GM19193 (cell line): ENCODE data around the gene SCYGR8.

Experiments used
- POLR2A ChIP-seq: IDR thresholded peaks from 4 replicates; pipeline ENCODE4 v1.6.1; 2011; ENCODE audit not compliant: insufficient read depth, insufficient read length; ENCODE audit errors: extremely low read depth

SCYGR8 gene

DNA sequence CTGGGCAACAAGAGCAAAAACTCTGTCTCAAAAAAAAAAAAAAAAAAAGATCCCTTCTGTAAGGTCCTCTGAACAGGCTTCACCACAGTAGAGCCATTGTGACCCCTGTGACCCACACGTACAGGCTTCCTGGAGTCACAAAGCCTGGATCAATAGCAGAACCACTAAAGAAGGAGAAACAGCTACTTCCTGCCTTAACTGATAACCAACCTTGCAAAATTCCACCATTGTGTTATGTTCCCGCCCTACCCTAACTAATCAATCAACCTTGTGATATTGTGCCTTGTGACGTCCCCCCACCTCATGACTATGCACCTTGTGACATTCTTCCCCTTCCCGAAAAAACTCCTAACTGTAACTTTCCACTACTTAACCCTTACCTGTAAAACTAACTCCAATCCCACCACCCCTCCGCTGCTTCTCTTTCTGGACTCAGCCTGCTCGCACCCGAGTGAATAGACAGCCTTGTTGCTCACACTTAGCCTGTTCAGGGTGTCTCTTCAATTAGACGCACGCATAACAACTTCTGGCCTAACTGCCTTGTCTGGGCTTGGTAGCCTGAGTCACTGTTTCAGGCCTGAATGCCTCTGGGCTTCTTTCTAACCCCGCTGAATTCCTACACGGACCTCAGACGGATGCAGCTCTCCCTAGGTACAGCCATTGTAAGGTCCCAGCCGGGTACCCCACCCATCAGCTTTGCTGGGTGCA lies 13.9 kb downstream of the SCYGR8 start:
- TF ChIP-seq POLR2A, result no peak

DNA sequence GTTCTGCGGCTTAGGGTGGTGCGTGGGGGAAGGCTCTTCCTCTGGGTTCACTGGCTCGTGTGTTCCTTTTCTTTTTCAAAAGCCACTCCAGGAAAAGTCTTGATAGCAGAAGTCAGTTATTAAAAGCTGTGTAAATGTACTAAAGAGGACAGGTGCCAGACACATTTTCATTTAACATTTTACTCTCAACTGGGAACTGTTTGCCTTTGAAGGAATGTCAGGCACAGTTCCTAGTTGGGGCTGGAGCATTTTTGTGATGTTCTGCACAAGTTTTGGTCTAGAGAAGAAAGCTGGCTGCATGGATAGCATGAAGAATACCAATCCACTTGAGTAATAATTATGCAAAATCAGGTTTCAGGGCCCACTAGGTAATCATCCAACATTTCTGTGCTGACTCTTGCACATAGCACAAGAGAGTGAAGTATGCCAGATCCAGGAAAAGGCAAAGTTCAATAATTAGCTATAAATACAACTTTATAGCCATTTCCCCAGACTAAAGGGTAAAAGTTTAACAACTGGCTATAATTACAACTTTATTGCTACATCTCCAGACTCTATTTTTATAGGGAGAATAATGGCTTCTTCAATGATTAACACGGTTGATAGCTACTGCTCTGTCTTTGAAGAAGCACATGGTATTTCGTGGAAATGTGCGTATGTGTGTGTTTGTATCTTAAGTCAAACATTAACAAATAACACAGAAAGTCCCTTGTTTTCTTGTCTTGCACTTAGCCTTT lies 16.2 kb downstream of the SCYGR8 start:
- no peak for TF ChIP-seq POLR2A

DNA sequence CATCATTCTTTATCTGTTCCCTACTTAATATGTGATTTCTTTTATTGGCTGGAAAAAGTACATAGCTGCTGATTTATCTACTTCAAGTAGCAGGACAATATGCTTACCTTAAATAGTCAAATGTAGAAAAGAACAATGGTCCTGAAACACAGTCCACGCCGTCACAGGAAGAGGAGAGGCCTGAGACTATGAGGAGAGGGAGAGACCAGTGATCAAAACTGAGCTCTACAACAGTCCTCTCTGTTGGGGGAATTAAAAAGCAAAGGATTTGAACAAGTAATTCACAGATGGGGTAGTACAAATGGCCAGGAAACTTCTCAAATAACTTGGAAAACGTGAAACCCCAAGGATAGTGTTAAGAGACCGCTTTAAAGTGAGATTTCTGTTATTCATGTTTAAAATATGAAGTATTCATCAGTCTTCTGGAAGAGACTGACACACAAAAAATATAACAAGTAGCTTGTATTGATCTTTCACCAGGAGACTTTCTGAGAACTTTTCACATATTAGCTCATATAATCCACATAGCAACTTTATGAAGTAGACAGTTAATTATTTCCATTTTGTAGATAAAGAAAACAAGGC lies 20.2 kb downstream of the SCYGR8 start:
- TF ChIP-seq POLR2A, result no peak

DNA sequence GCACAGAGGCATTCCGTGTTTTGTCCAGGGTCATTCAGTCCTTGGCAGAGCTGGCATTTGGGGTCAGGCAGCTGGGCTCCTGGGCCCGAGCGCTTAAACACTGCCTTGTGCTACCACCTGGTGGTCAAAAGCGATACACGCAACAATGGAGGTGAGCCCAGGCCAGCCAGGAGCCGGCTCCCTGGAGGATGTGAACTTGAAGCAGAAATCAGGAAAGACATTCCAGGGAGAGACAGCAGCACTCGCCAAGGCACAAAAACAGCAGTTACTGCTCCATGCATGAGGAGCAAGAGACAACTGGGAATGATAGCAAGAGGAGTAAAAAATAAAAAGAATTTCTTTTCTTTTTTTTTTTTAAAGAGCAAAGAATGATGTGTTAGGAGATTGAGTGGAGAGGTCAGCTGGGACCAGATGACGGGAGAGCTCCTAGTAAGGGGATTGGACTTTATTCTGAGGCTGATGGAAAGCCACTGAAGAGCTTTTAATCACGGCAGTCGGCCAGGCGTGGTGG lies 20.7 kb downstream of the SCYGR8 start:
- no peak for TF ChIP-seq POLR2A

DNA sequence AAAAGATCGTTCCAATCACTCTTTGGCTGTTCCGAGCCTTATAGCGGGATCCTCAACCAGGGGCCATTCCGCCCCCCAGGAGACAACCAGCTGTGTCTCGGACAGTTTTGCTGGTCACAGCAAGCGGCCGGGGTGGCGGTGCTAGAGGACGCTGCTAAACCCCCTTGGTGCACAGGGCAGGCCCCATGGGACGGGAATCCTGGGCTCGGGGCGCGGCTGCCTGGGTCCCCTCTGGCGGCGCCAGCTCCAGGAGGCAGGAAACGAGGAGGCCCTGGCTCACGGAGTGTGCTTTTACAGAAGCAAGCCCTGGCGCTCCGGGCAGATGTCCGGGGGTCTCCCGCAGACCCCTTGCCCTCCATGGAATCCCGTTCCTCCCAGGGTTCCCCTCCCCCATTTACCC lies 22.1 kb downstream of the SCYGR8 start:
- no peak for TF ChIP-seq POLR2A

DNA sequence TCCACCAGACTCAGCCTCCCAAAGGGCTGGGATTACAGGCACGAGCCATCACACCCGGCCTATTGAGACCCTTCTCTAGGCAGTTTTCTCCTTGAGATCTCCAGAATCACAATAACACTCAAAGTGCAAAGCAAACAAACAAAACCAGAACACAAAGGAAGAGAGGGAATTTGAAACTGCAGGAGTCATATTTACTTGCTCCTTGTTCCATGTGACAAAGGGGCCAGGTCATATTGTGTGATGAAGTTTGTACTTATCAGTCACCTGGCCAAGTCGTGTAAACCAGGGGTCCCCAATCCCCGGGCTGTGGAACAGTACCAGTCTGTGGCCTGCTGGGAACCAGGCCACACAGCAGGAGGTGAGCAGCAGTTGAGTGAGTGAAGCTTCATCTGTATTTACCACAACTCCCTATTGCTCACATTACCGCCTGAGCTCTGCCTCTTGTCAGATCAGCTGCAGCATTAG lies 26.5 kb downstream of the SCYGR8 start:
- TF ChIP-seq POLR2A, result no peak

DNA sequence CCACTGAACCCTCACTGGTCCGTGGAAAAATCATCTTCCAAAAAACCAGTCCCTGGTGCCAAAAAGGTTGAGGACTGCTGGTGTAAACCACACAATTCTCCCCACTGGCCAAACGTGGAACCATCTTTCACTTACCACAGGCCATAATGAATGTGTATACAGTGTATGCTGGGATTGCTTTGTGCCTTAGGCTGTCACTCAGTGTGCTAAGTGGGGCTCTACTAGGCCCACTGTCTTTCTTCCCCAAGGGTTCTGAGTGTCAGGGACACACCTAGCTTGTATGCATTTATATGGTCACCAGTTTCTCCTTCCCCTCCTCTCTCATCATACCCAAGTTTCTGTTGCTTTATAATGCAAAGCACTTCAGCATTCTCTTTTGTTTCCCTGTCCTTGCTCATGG lies 27.2 kb downstream of the SCYGR8 start:
- TF ChIP-seq POLR2A, result no peak

DNA sequence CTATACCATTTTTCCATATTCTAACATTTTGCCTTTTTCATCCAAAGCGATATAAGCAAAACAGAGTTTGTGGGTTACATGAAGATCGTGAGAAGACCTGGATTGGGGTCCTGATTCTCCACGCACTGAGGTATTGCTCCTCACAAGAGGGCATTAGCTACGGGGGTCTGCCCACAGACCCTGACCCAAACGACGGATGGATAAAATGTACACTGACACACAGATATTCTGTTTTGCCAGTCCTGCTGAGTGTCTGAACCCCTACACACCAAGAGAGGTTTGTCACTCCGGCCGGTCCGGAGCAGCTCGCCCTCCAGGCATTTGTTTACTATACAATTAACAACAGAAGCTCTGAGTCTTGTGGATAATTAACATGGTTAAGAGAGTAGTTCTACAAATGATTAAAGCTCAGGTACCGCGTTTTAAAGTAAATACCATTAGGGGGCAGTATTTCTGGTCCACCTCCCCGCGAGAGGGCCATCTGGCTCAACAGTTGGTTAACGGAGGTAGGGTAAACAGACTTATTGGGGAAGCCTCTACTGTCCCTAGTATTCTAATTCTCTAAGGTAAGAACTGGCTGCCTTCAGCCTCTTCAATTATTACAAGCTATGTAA lies 28.4 kb downstream of the SCYGR8 start:
- no peak for TF ChIP-seq POLR2A

DNA sequence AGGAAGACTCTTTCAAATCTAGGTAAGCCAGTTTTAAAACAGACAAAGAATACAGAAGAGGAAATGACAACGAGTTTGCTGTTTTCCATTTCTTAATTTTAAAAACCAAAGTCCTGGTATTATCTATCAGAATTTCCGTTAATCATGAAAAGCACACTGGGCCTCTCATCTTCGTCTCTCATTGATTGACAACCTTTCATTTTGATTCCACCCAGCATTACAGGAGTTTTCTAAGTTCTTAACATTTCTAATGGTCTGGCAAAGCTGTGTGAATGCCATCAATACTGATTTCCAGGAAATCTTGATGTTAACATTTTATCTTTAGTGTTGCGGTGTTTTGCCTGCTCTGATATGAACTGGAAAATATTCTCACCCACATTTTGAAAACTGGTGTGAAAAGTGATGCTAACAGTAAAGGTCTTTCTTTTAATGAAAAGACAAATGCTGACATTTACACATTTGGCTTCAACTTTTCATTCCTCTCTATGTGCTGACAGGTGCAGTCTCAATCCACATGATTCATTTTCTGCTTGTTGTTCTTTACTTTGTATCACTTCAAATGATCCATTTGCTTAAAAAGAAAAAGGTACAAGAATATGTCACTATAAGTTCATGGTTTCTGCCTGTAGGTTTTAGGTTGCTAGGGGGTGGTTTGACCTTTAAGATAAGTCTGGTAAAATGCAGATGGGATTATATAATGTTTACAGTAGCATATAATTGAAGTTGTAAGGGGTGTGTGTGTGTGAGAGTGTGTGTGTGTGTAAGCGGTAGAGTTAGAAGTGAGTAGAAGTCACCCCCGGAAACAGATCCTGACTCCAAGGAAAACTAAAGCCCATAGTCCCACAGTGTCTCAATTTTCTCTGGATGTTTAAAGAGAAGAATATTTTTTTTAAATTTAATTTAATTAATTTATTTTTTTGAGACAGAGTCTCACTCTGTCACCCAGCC lies 29.5 kb downstream of the SCYGR8 start:
- TF ChIP-seq POLR2A, result no peak

DNA sequence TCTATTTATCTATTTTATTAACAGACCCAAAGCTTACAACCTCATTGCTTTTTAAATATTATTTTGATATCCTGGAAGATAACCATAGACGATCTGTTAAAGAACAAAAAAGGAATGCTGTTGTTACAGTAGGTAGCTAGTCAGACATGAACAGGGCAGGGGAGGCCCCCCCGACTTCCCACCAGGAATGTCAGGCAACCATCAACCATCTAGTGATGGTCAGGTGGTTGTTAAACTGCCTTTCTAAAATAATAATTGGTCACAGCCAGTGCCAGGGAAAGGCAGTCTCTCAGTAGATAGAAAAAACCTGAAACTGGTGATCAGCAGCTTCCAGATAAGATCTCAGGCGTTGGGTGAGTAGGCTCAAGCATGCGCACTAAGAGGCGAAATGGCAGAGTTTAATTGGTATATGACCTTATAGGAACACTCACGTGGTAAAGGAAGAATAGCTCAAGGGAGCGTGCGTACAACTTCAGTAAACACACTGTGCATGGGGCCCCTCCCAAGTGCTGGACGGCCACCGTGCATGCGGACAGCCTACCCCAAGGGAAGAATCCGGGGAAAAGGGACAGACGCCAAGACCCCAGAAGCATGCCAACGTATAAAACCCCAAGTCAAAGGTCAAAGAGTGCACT lies 35.4 kb downstream of the SCYGR8 start:
- no peak for TF ChIP-seq POLR2A

DNA sequence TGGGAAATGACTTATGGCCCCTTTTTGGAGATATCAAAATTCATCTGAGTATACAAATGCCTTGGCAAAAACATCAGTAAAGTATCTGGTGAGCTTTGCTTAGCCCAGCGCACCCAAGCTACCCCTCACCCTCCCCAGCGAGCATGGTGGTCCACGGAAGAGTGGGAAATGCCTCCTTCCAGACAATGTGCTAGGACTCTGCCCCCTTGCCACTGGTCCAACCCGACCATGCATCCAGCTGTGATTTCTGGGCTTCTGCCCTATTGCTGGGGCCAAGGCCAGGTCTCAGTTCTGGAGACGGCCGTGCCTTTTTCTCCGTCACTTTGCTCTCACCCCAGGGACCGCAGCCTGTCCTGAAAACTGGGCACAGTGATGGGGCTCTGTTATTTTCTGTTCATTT lies 36.1 kb downstream of the SCYGR8 start:
- TF ChIP-seq POLR2A, result no peak

DNA sequence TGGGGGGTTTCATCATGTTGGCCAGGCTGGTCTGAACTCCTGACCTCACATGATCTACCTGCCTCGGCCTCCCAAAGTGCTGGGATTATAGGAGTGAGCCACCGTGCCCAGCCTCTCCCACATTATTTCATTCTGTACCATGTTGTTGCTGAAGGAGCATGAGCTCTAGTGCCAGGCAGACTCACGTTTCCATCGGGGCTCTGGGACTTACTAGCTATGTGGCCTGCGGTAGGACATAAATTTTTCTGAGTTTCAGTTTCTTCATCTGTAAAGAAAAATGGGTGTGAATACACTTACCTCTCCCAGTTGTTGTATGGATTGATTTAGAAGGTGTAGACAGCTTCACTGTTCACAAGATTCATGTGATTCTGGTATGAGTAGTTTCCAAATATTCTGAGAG lies 37.1 kb downstream of the SCYGR8 start:
- no peak for TF ChIP-seq POLR2A

DNA sequence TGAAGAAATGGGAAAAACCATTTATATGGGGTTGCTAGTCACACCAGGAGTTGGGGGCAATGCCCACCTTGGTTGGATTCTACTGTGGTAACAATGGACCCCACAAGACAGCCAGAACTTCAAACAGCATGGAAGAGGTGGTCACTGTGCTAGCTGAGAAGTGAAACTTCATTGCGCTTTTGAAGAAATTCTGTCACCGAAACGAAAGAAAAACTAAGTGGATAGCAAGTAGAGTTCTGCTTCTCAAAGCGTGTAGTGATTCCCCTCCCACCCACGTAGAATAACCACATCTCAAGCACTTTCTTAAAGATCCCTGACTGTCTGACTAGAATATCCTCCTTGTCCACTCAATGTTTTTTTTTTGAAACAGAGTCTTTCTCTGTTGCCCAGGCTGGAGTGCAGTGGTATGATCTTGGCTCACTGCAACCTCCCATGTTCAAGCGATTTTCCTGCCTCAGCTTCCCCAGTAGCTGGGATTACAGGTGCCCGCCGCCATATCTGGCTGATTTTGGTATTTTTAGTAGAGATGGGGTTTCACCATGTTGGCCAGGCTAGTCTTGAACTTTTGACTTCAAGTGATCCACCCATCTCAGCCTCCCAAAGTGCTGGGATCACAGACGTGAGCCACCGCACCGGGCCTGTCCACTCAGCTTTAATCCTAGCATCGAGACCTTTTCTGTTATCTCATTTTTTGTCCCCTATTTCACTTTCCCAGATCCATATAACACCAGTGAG lies 37.9 kb downstream of the SCYGR8 start:
- peak; percentile 37 for TF ChIP-seq POLR2A
